ENCODE results near the gene ACTL10.

GRCh38 chr20:33644313-33645071, 22.3 kb upstream of the ACTL10 start:
- TF ChIP-seq, protein P1, sequence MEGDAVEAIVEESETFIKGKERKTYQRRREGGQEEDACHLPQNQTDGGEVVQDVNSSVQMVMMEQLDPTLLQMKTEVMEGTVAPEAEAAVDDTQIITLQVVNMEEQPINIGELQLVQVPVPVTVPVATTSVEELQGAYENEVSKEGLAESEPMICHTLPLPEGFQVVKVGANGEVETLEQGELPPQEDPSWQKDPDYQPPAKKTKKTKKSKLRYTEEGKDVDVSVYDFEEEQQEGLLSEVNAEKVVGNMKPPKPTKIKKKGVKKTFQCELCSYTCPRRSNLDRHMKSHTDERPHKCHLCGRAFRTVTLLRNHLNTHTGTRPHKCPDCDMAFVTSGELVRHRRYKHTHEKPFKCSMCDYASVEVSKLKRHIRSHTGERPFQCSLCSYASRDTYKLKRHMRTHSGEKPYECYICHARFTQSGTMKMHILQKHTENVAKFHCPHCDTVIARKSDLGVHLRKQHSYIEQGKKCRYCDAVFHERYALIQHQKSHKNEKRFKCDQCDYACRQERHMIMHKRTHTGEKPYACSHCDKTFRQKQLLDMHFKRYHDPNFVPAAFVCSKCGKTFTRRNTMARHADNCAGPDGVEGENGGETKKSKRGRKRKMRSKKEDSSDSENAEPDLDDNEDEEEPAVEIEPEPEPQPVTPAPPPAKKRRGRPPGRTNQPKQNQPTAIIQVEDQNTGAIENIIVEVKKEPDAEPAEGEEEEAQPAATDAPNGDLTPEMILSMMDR (IDR thresholded peaks at IDR 0.05) = no peak
- TF ChIP-seq FOXP1 (CRISPR knock-in tag; IDR thresholded peaks at IDR 0.05; ENCODE audit: borderline replicate concordance) = no peak
- TF ChIP-seq IRF2 (CRISPR knock-in tag; IDR thresholded peaks at IDR 0.05; ENCODE audit: borderline replicate concordance, low read depth) = no peak
- no peak for TF ChIP-seq NFYB (CRISPR knock-in tag; conservative IDR thresholded peaks at IDR 0.05; ENCODE audit: low read depth)
- TF ChIP-seq, protein P2, sequence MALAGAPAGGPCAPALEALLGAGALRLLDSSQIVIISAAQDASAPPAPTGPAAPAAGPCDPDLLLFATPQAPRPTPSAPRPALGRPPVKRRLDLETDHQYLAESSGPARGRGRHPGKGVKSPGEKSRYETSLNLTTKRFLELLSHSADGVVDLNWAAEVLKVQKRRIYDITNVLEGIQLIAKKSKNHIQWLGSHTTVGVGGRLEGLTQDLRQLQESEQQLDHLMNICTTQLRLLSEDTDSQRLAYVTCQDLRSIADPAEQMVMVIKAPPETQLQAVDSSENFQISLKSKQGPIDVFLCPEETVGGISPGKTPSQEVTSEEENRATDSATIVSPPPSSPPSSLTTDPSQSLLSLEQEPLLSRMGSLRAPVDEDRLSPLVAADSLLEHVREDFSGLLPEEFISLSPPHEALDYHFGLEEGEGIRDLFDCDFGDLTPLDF (CRISPR knock-in tag; IDR thresholded peaks at IDR 0.05) = no peak
- no peak for TF ChIP-seq SP1 (CRISPR knock-in tag; conservative IDR thresholded peaks at IDR 0.05)
- TF ChIP-seq, protein P3, sequence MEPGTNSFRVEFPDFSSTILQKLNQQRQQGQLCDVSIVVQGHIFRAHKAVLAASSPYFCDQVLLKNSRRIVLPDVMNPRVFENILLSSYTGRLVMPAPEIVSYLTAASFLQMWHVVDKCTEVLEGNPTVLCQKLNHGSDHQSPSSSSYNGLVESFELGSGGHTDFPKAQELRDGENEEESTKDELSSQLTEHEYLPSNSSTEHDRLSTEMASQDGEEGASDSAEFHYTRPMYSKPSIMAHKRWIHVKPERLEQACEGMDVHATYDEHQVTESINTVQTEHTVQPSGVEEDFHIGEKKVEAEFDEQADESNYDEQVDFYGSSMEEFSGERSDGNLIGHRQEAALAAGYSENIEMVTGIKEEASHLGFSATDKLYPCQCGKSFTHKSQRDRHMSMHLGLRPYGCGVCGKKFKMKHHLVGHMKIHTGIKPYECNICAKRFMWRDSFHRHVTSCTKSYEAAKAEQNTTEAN (CRISPR knock-in tag; IDR thresholded peaks at IDR 0.05) = no peak
- TF ChIP-seq MAX (CRISPR knock-in tag; IDR thresholded peaks at IDR 0.05) = no peak
- TF ChIP-seq STAT6 (CRISPR knock-in tag; conservative IDR thresholded peaks at IDR 0.05; ENCODE audit: low read depth) = no peak
- no peak for TF ChIP-seq ATF6 (CRISPR knock-in tag; IDR thresholded peaks at IDR 0.05)
- no peak for TF ChIP-seq AFF4 (CRISPR knock-in tag; IDR thresholded peaks at IDR 0.05; ENCODE audit: borderline replicate concordance)
- no peak for TF ChIP-seq USF2 (CRISPR knock-in tag; IDR thresholded peaks at IDR 0.05)

All from WTC11 (cell line).